GM23338 (cell line): ENCODE results near the gene SLC23A2. TPM values are rescaled to one million over a fixed set of nuclear protein-coding genes. Genes with fewer than 3 reads are reported as not detected.

Experiments
- ATAC-seq: fragments of 200-7000 bp; cut with Tn5 transposase; 3 replicates; pipeline ENCODE4 v1.9.1; 2020
- DNase-seq: peaks from one replicate; pipeline ENCODE4 v3.0.0-alpha.2; 2015; ENCODE audit warnings: low spot score
- H2AFZ ChIP-seq: fragments of 200-600 bp; sonication (generic); 2 replicates; pipeline ENCODE4 v1.8.0; 2016; ENCODE audit warnings: antibody characterized with exemption, mild to moderate bottlenecking, moderate library complexity
- H3F3A ChIP-seq: fragments of 200-600 bp; sonication (generic); replicated peaks from 2 replicates; pipeline ENCODE4 v1.8.0; 2017; ENCODE audit warnings: antibody characterized with exemption, mixed run types, low read depth
- H3K27ac ChIP-seq: fragments of 200-600 bp; sonication (generic); 2 replicates; pipeline ENCODE4 v1.6.1; 2016; ENCODE audit warnings: low read depth
- H3K27me3 ChIP-seq: fragments of 200-600 bp; sonication (generic); 2 replicates; pipeline ENCODE4 v1.8.0; 2016; ENCODE audit warnings: mild to moderate bottlenecking, mixed run types, moderate library complexity; ENCODE audit not compliant: insufficient read depth
- H3K36me3 ChIP-seq: fragments of 200-600 bp; sonication (generic); 2 replicates; pipeline ENCODE4 v1.8.0; 2016; ENCODE audit warnings: mild to moderate bottlenecking; ENCODE audit not compliant: insufficient read depth
- H3K4me1 ChIP-seq: fragments of 200-600 bp; sonication (generic); 2 replicates; pipeline ENCODE4 v1.8.0; 2016; ENCODE audit warnings: mild to moderate bottlenecking, moderate library complexity; ENCODE audit not compliant: insufficient read depth
- H3K4me2 ChIP-seq: fragments of 200-600 bp; sonication (generic); 2 replicates; pipeline ENCODE4 v1.7.1; 2017; ENCODE audit warnings: mixed run types
- H3K4me3 ChIP-seq: fragments of 200-600 bp; sonication (generic); 2 replicates; pipeline ENCODE4 v1.6.1; 2016; ENCODE audit warnings: mixed run types
- H3K79me2 ChIP-seq: fragments of 200-600 bp; sonication (generic); replicated peaks from 2 replicates; pipeline ENCODE4 v1.8.0; 2017; ENCODE audit warnings: mild to moderate bottlenecking; ENCODE audit not compliant: insufficient read depth
- H3K9me2 ChIP-seq: fragments of 200-600 bp; sonication (generic); 2 replicates; pipeline ENCODE4 v1.8.0; 2017; ENCODE audit not compliant: insufficient read depth
- H4K20me1 ChIP-seq: fragments of 200-600 bp; sonication (generic); replicated peaks from 2 replicates; pipeline ENCODE4 v1.8.0; 2017; ENCODE audit warnings: mild to moderate bottlenecking; ENCODE audit not compliant: insufficient read depth
- H3K27ac Mint-ChIP-seq: 2 replicates; pipeline ENCODE4 v1.8.0; 2020; ENCODE audit warnings: inconsistent platforms, mild to moderate bottlenecking, moderate library complexity, mixed read lengths
- H3K27me3 Mint-ChIP-seq: 3 replicates; pipeline ENCODE4 v1.8.0; 2022; ENCODE audit warnings: low read depth, mild to moderate bottlenecking, moderate library complexity, mixed read lengths, inconsistent platforms; ENCODE audit not compliant: insufficient read depth, poor library complexity
- H3K36me3 Mint-ChIP-seq: 3 replicates; pipeline ENCODE4 v1.8.0; 2021; ENCODE audit warnings: low read depth, mild to moderate bottlenecking, inconsistent platforms, moderate library complexity, mixed read lengths
- H3K4me1 Mint-ChIP-seq: 3 replicates; pipeline ENCODE4 v1.8.0; 2020; ENCODE audit warnings: mild to moderate bottlenecking, inconsistent platforms, mixed read lengths
- H3K4me3 Mint-ChIP-seq: 3 replicates; pipeline ENCODE4 v1.8.0; 2021; ENCODE audit warnings: moderate library complexity, mild to moderate bottlenecking, inconsistent platforms, mixed read lengths
- H3K9me3 Mint-ChIP-seq: 3 replicates; pipeline ENCODE4 v1.8.0; 2020; ENCODE audit warnings: moderate library complexity, mild to moderate bottlenecking, inconsistent platforms, mixed read lengths
- ETS1 ChIP-seq: IDR thresholded peaks from 2 replicates; pipeline ENCODE4 v1.6.1; 2016; ENCODE audit warnings: antibody characterized with exemption
- EZH2 ChIP-seq: fragments of 200-600 bp; sonication (generic); IDR thresholded peaks from one replicate; pipeline ENCODE4 v1.8.0; 2017; ENCODE audit warnings: antibody characterized with exemption, mild to moderate bottlenecking, low read depth; ENCODE audit not compliant: unreplicated experiment
- EZH2phosphoT487 ChIP-seq: fragments of 200-600 bp; sonication (generic); IDR thresholded peaks from one replicate; pipeline ENCODE4 v1.8.1; 2018; ENCODE audit warnings: antibody characterized with exemption; ENCODE audit not compliant: unreplicated experiment
- STAT1 ChIP-seq: IDR thresholded peaks from one replicate; pipeline ENCODE4 v1.6.1; 2016; ENCODE audit warnings: antibody characterized with exemption; ENCODE audit not compliant: unreplicated experiment
- ZNF114 ChIP-seq: fragments of 250-450 bp; sonication (Bioruptor Pico); IDR thresholded peaks from 2 replicates; pipeline ENCODE4 v1.5.0; 2020; ENCODE audit warnings: mild to moderate bottlenecking, moderate library complexity
- ZNF462 ChIP-seq: fragments of 250-450 bp; sonication (Bioruptor Pico); IDR thresholded peaks from 2 replicates; pipeline ENCODE4 v1.5.0; 2020; ENCODE audit warnings: mild to moderate bottlenecking, moderate library complexity
- polyA plus RNA-seq: library from polyadenylated mRNA; unstranded; fragments of >200 nt; fragmentation: Nextera tagmentation; extraction: Ambion mirVana; gene quantifications from 2 replicates; pipeline ENCODE4 v1.2.1, GENCODE V29; 2016
- total RNA-seq: library from RNA; depleted of rRNA; stranded (reverse); fragments of >200 nt; shearing (Covaris generic); gene quantifications from 2 replicates; pipeline ENCODE4 v1.2.3, GENCODE V29; 2014

SLC23A2 gene
- total and polyA plus RNA-seq, 2 experiments from 2014 or later, result 4.4 to 20.2 TPM

- Histone ChIP-seq H3K4me2 (no peak overlapping the region), H3F3A (no peaks in the 10 kb centered on the region), H3K79me2 (peaks cover 3% of the 10 kb centered on the region; the same call in 1 of the 2 replicates), H3K27me3 (no peaks in the 10 kb centered on the region), H3K4me1 (peaks cover 9% of the 10 kb centered on the region), H3K9me2 (no peaks in the 10 kb centered on the region), H4K20me1 (no peaks in the 10 kb centered on the region; the same call in 1 of the 2 replicates), H2AFZ (no peak overlapping the region), H3K4me3 (no peak overlapping the region), H3K27ac (0 out of 2 replicates have a peak overlapping the region, but pooled peaks have one; percentile 26), H3K36me3 (no peaks in the 10 kb centered on the region)
- no peak overlapping the region for H3K4me3 Mint-ChIP-seq
- ATAC-seq, result no peak
- no peak for TF ChIP-seq EZH2
- TF ChIP-seq ZNF462, result no peak
- H3K36me3 Mint-ChIP-seq, result no peaks in the 10 kb centered on the region
- H3K27ac Mint-ChIP-seq, result no peak overlapping the region
- H3K9me3 Mint-ChIP-seq, result no peaks in the 10 kb centered on the region
- peaks cover 2% of the 10 kb centered on the region for H3K27me3 Mint-ChIP-seq
- no peak for DNase-seq
- peaks cover 22% of the 10 kb centered on the region for H3K4me1 Mint-ChIP-seq
Observed at GRCh38 chr20:4936851-4937406, 64.4 kb downstream of the SLC23A2 start.

- Histone ChIP-seq H3K4me3 (no peak overlapping the region), H4K20me1 (no peaks in the 10 kb centered on the region; the same call in 1 of the 2 replicates), H3K9me2 (no peaks in the 10 kb centered on the region), H3K4me1 (peaks cover 9% of the 10 kb centered on the region), H3K79me2 (peaks cover 3% of the 10 kb centered on the region; the same call in 1 of the 2 replicates), H3K27ac (no peak overlapping the region), H3K4me2 (no peak overlapping the region), H3K36me3 (0 out of 2 replicates have a peak, but pooled peaks cover 3% of the 10 kb centered on the region), H2AFZ (no peak overlapping the region), H3K27me3 (no peaks in the 10 kb centered on the region), H3F3A (no peaks in the 10 kb centered on the region)
- H3K36me3 Mint-ChIP-seq, result no peaks in the 10 kb centered on the region
- peaks cover 22% of the 10 kb centered on the region for H3K4me1 Mint-ChIP-seq
- DNase-seq (no peak), ATAC-seq (no peak)
- no peaks in the 10 kb centered on the region for H3K9me3 Mint-ChIP-seq
- H3K27ac Mint-ChIP-seq, result no peak overlapping the region
- no peak overlapping the region for H3K4me3 Mint-ChIP-seq
- peaks cover 2% of the 10 kb centered on the region for H3K27me3 Mint-ChIP-seq
- TF ChIP-seq EZH2phosphoT487 (no peak), ZNF114 (no peak), ETS1 (no peak), STAT1 (no peak)
Observed at GRCh38 chr20:4936392-4936850, 64.9 kb downstream of the SLC23A2 start.
